HG03521 (cell line): ENCODE data around the gene CACNA1S.

Experiments
- ATAC-seq: cut with Tn5 transposase; IDR thresholded peaks from one replicate; pipeline ENCODE4 v1.9.1; 2021; ENCODE audit warnings: mild to moderate bottlenecking, moderate library complexity; ENCODE audit not compliant: unreplicated experiment

Gene CACNA1S

DNA sequence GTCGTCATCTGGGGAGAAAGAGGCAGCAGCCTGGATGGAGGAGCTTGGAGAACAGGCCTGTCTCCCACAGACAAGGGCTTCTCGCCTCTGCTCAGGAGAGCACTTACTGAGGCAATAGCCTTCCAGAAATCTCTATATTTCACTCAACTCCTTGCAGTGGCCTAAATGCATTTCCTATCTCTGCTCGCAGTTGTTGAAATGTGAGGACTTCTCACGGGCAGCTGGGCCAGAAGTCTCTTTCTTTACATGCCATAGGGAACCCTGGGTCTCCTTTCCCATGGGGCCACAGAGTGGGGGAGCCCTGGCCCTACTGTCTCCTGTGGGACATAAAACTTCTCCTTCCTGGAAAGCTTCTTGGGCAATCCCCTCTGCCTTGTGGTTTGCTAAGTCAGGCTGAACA is 45.2 kb downstream of the CACNA1S start:
- no peak for ATAC-seq

DNA sequence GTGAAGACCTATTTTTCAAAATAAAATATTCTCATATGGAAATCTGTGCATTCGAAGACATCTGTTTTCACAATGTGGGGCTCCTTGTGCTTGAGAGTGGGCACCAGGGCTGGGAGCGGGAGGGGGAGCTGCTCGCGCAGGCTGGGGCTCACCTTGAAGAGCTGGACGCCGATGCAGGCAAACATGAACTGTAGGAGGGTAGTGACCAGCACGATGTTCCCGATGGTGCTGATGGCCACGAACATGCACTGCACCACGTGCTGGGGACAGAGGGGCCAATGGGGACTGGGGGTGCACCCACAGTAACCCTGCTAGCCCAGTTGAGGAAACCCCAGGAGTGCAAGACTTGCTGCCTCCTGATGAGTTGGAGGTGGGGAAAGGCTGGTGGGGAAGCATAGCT is 46.5 kb downstream of the CACNA1S start:
- no peak for ATAC-seq

DNA sequence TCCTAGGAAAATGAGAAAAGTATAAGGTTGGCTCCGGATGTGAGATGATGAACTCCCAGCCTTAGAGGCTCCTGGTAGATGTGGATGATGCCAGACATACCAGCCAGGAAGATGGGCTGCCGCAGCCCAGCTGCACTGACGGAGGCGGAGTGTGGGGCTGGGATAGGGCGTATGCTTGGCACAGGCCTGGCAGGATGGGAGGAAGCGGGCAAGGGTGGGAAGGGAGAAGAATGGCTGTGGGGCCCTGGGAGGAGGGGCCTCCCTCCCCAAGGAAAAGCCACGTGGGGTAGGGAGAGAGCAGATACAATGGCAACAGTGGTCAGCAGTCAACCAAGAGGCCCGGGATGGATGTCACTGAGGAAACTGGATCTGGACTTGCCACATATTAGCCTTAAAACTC is 47.4 kb downstream of the CACNA1S start:
- ATAC-seq = no peak

DNA sequence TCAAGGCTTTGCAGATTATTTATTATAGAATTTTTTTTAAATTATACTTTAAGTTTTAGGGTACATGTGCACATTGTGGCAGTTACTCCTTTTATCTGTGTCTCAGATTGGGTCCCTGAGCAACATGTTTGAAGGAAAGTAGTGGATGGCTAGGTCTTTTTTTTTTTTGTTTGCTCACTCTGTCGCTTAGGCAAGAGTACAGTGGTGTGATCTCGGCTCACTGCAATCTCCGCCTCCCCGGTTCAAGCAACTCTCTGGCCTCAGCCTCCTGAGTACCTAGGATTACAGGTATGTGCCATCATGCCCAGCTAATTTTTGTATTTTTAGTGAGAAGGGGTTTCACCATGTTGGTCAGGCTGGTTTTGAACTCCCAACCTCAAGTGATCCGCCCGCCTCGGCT is 49.1 kb downstream of the CACNA1S start:
- no peak for ATAC-seq

DNA sequence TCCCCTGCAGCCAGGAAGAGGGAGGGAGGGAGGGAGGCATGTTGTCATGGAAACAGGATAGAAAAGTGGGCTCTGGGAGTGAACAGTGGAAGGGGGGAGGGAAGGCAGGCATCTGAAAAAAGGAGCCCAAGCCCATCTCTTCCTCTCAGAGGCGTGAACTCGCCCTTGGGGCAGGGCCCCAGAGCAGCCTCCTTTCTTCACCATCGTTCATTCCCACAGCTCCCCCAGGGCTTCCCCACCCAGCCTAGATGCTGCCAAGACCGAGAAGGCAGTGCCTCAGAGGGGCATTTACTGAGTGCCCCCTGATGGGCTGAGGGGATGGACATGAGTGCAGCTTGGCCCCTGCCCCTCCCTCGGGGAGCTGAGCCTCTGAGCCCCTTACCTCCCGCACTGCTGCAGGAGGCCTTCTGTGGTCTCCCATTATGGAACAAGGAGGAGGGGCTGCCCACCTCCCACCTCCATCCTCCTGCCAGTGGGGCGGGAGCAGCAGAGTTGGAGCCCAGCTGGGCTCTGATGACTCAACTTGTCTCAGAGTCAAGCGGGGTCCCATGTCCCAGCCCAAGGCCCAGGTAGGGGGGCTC is 49.6 kb downstream of the CACNA1S start:
- no peak for ATAC-seq

DNA sequence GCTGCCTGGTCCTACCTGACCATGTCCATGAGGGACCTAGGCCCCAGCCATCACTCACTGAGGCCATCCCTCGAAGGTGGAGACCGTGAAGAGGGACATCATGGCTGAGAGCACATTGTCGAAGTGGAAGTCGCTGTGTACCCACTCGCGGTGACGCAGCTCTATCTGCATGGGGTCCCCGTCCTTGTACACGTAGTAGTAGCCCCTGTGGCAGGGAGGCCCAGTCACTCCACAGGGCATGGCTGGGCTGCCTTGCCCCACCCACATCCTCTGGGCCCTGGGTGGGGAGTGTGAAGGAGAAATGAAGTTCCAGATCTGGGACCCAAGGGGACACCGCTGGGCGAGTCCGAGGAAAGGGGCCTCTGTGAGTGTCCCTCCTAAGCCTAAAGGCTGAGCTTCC is 50.3 kb downstream of the CACNA1S start:
- no peak for ATAC-seq

DNA sequence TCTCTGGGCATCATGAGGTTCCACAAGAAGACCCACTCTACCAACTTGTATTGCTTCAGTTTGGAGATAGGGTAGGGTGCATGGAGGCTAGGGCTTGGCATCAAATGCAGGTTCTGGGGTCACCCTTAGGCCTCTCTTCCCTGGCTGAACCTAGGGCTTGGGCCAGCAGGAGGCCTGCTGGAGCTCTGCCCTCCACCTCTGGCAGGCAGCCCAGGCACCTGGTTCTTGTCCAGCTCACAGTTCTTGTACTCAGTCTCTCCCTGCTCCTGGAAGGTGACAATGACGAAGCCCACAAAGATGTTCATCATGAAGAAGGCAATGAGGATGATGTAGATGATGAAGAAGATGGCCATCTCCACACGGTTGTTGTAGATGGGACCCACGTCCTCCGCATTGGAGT is 51.2 kb downstream of the CACNA1S start:
- ATAC-seq = no peak

DNA sequence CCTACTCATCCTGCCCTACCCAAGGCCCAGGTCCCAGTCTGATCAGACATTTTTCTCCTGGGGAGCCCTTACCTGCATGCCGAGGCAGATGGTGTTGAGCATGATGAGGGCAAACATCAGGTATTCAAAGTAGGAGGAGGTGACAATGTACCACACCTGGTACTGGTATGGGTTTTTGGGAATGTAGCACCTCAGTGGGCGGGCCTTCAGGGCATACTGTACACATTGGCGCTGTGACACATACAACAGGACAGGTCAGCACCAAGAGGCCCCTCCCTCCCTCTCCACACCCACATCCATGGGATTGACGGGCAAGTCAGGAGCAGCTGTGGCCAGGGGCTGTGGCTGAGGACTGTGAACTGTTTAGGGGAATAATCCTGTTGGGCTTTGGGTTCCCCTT is 51.6 kb downstream of the CACNA1S start:
- no peak for ATAC-seq

DNA sequence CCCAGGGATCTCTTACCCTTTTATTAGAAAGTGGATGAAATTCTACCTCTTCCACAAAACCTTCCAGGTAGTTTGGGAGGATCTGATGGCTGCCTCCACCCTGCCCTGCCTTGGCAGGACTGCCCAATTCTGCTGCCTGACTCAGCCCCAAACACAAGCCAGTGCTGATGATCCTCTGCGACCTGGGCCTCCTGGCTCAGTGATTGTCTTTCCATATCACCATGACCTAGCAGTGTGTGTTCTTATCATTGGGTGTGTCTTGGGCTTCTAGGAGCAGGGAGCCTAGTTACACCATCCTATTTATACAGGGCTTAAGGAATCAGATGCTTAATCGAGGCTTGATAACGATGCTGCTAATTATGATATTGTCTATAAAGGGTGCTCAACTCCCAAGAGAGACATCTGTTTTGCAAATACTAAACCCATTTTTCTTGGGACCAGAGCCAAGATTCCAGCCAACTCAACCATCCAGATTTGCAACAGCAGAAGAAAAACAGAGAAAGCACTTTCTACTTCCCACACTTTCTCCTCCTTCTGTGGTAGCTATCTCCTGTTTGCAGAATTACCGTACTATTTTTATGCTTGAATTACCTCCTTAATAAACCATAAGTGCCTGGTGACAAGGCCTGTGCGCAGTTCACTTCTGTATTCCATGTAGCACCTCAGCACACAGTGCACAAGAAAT is 52.2 kb downstream of the CACNA1S start:
- ATAC-seq = no peak

DNA sequence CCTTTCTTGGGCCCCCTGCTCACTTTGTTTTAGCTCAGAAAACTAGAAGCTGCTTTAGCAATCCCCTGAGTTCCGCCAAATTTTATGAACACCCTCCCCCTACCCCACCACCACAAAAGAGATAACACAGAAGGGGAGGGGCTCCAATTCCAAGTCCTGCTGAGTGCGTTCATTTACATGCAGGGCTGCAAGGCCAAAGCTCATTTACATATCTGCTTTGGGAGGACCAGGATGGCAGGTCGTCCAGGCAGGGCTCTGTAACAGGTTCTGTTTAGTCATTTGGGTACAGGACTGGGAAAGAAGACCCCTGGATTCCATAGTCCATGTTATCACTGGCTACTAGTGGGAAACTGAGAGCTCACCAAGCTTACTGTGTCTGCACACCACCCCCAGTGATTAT is 52.8 kb downstream of the CACNA1S start:
- no peak for ATAC-seq

DNA sequence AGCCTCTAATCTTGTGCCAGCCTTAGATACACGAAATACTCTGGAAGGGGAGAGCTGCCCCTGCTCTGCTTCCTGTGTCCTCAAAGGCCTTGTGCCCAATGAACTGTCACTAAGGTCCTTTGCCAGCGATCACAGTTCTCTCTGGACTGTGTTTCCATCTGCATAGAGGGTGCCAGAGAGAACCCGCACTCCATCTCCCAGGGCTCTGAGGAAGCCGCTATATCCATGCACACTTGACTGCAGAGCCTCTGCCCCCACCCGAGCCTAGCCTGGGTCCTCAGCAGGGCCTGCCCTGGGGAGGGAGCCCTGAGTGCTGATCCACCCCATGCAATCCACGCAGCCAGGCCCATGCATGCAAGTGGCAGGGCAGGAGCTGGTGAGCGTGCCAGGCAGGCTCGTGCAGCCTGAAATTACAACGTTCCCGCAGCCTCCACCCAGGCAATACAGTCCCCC is 58.1 kb downstream of the CACNA1S start:
- no peak for ATAC-seq

DNA sequence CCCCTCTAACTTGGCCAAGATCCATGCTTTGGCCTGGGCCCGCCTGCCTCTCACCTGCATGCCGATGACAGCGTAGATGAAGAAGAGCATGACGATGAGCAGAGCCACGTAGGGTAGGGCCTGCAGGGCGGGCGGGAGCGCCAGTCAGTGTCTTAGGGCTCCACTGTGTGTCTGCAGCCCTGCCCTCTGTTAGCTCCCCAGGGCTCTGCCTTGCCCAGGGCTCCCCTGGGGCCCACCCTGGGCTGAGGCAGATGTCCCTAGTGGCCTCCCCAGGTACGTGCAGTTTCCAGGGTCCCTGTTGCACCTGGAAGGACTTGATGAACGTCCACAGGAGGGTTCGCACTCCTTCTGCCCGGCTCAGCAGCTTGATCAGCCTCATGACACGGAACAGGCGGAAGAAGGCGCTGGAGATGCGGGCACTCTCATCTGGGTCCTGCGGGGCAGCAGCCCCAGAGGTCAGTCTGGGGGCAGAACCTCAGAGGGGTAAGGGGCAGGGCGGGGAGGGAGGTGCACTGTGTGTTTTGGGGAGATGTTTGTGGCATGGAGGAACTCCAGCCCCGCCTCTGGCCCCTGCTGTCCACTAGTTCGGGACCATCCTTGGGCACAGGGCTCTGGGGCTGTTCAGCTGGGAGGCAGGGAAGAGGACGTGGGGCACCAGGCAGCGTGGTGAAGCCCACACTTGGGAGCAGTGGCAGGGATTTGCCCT is 58.9 kb downstream of the CACNA1S start:
- no peak for ATAC-seq

DNA sequence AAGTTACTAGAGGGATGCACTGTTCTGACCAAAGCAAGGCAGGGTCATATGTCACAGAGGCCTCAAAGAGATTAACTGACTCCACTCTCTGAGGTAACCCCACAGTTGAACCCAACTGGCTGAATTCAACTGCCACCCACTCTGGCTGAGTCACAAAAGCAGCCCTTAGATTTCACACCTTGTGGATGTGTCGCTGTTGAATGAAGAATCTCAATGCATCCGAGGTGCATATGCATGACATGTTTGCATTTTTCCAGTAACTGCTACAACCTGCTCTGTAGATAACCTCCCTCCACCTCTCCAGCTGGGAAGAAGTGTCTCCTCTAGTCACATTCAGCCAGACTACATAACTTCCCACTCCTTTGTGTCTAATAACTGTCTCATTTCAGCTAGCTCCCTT is 60.8 kb downstream of the CACNA1S start:
- no peak for ATAC-seq

DNA sequence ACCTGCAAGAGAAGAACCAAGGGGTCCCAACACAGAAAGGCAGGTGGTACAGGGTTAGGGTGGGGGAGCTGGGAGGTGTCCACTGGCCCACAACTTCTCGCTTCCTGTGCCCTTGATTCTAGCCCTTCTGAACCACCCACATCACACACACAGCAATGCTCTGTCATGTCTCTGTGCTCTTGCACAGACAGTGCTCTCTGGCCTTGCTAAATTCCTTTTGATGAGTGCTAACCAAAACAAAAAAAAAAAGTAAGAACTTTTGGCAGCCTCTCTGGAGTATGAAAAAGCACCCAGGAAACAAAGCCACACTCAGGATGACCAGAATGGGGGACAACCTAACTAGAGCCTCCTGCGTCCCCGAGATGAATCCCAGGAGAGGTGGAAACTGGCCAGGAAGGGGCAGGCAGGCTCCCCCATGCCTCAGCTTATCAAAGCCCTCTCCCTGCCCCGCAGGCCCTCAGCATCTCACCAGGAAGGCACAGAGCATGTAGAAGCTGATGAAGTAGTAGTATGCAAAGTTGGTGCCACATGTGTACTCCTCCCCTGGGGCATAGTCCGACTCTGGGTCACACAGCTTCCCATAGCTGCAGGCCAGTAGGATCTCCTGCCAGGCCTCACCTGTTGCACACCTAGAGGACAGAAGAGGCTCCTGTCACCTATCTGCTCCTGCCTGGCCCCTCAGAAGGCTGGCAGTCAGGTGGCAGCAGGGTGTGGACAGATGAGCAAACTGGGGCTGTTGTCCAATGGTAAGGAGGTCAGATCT is 61.5 kb downstream of the CACNA1S start:
- no peak for ATAC-seq

DNA sequence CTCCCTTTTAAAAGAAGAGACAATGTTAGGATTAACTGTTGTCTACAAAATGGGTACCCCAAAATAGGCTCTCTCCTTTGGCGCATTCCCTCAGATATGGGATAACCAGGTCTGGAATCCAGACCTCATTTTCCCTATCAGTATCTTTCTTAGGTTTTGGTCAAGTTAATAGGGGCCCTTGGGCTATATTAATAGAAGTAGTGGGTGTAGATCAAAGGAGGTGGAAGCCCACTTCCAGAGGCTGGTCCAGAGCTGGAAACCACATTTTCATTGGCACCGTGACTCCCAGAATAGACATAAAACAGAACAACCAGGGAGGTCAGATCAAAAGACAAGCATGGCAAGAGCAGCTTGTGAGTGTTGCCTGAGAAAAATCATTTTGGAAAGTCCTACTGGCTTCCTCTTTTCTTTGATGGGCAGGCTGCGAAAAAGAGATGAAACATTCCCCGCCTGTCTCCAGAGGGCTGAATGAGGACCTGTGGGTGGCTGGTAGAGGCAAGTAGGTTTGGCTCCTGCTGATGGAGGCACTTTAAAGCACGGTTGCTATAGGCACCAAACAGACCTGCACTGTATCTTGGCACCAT is 62.9 kb downstream of the CACNA1S start:
- ATAC-seq = no peak

DNA sequence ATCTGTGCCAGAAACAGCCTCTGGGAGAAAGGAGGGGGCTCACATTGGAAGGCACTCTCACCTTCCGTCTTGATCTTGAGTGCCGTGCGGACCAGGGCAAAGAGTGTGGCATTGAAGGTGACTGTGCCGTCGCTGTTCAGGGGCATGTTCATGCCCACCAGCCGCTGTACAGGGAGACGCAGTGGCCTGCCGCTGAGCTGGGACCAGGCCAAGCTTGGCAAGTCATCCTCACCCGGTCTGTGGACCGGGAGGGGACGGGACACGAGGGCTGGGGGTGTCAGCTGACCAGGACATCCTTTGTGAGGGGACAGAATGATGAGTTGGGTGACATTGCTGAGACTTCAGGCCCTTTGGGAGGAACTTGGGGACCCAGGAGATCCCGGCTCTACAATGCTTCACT is 63.7 kb downstream of the CACNA1S start:
- ATAC-seq = no peak

DNA sequence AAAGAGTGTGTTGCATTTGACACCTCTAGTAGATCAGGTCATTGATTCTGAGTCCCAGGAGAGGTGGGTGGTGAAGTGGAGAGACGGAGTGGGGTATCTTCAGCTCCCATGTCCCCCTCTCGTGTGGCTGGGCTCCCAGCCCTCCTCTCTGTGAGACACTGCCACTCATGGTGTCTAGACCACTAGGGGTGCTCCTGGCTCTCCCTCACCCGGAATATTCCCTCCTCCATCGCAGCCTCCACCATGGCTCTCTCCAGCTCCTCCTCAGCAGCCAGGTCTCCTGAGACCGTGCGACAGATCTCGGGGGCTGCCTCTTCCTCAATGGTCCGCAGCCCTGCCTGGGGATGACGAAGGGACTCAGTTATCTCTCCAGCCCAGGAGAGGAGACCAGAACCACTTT is 68.1 kb downstream of the CACNA1S start:
- no peak for ATAC-seq

DNA sequence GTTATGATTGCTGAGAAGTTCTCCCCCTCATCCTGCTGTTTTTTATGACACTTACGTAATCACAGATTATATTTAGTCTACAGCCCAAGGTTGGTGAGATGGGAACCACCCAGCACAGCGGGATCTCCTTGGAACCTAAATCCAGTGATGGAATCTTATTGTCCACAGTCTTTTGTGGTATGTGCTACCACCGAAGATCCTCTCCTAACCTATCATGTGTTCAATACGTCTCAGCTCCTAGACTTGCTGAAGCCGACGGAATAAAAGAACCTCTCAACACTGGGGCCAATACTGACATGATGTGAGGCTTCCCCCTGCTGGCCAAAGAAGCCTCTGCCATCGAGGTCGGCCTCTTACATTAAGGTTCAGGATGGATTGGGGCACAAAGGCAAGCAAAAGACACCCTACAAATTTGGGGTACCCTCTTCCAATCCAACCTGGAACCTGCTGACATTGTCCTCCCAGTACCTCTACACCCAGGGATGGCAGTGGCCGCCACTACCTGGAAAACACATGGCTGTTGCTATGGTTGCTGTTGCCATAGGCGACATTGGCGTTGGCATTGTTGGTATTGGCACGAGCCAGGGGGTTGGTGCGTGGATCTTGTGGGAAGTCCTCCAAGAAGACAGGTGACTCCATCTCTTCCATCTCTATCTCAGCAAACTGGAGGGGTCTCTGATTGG is 69.3 kb downstream of the CACNA1S start:
- ATAC-seq = peak; percentile 79

DNA sequence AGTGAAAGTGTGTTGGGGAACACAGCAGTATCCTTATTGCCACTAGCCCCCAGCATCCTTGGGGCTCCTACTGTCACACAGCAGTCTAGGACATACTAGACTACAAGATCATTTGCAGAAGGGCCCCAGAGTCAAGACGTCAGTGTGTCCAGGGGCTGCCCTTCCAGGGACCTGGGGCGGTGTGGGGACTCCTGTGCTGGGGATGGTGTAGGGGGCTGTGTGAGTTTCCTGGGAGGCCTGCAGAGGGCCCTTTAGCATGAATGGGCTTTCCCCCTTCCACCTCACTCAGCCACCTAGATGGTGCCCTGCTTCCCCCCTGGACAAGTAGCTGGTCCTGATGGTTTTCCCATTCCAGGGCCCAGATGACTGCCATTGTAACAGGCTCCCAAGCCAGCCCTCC is 71.2 kb downstream of the CACNA1S start:
- no peak for ATAC-seq

DNA sequence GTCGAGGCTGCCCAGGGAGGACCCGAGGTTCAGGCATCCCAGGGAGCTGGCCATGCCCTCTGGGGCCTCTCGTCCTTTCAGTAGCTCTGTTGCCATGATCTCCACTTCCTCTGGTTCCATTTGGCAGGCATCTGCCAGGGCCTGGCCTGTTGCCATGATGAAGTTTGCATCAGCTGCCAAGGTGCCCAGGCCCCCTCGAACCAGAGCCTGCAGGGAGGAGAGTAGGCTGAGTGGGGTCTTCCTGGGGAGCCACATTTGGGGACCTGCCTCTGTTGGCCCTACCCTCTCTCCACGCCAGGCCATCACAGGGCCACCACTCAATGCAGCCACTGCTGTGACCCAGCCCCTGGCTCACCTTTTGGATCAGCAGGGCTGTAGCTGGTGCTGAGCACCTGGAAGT is 72.3 kb downstream of the CACNA1S start:
- ATAC-seq = no peak

DNA sequence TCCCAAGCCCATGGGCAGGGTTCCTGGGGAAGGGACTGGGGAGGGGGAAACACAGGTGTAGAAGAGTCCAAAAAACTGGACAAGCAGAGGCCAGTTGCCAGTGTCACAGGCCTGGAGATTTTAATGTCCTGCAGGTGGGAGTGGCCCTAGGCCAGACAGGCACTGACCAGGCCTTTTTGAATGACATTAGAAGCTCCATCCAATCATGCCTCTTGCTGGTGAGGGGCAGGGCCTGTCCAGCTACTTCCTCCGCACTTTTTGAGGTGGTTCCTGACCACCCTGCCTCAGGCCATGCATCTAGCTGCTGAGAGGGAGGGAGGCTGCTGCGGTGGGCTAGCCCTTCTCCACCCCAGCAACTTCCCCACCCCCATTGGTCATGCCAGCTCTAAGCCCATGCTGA is 72.8 kb downstream of the CACNA1S start:
- no peak for ATAC-seq
